GM18505 (cell line): ENCODE measurements around the gene FAM181A.

ENCODE experiments used
- ATAC-seq: cut with Tn5 transposase; IDR thresholded peaks from one replicate; pipeline ENCODE4 v1.9.1; 2021; ENCODE audit not compliant: unreplicated experiment
- POLR2A ChIP-seq: IDR thresholded peaks from 4 replicates; pipeline ENCODE4 v1.6.1; 2011; ENCODE audit warnings: borderline replicate concordance; ENCODE audit not compliant: insufficient read depth, insufficient read length; ENCODE audit errors: extremely low read depth

The FAM181A gene

GRCh38 chr14:93915070-93915705 is 12.0 kb upstream of the FAM181A start:
- TF ChIP-seq POLR2A = no peak
- no peak for ATAC-seq

DNA sequence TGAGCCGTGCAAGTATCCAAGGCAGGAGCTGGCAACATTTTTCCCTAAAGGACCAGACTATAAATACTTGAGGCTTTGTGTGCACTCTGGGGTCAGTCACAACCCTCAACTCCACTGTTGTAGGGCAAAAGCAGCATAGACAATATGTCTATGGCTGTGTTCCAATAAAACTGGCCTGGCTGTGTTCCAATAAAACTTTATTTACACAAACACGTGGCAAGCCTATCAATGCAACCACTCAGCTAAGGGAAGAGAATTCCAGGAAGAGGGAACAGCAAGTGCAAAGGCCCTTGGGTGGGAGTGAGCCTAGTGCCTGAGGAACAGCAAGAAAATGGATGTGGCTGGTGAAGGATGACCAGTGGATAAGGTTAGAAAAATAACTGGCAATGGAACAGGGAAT is 11.3 kb upstream of the FAM181A start:
- ATAC-seq = no peak

GRCh38 chr14:93916498-93916897 is 10.6 kb upstream of the FAM181A start:
- TF ChIP-seq POLR2A = no peak
- no peak for ATAC-seq

More for the DNA sequence above, 11.3 kb upstream of the FAM181A start:
- no peak for TF ChIP-seq POLR2A

DNA sequence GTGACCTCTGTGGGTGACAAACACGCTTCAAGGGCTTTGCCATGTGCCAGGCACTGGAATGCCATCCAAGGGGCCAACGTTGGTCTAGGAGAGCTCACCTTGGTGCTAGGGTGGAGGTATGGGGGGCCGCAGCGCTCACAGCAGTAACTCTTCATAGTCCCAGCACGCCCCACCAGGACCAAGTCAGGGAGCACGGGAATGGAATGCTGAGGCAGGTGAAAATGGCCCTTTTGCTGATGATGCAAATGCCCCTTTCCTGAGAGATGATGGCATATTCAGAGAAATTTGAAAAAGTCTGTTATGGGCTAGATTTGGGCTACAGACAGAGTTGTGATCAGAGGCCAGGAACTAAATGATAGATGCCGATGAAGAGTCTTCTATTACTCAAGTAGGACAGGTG is 10.0 kb upstream of the FAM181A start:
- TF ChIP-seq POLR2A = no peak
- ATAC-seq = no peak

- ATAC-seq = no peak
- no peak for TF ChIP-seq POLR2A
Observed at GRCh38 chr14:93921001-93921806, 5.9 kb upstream of the FAM181A start.

DNA sequence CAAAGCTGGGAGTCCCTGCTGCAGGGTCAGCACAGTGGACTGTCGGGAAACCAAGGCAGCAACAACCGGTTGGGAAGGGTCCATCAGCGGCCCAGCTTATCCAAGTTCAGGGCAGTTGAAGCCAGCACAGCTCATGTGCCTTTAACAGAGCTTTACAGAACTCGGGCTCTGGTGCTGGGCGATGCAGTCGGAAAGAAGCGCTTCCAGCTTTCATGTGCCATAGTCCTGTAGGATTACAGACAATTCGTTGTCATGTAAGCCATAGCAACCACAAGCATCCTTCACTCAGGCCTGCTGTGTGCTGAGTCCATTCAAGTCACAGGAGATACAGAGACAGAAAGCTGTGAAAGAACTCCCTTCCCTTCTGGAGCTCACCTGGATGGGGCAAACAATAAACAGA is 3.5 kb upstream of the FAM181A start:
- TF ChIP-seq POLR2A = no peak
- no peak for ATAC-seq

GRCh38 chr14:93924592-93925355 is 2.4 kb upstream of the FAM181A start:
- no peak for TF ChIP-seq POLR2A
- ATAC-seq = no peak

GRCh38 chr14:93925374-93925895 is 1.7 kb upstream of the FAM181A start:
- ATAC-seq = no peak
- no peak for TF ChIP-seq POLR2A

- TF ChIP-seq POLR2A = no peak
- ATAC-seq = no peak
Observed at GRCh38 chr14:93926245-93926872, 785 bp upstream of the FAM181A start.

DNA sequence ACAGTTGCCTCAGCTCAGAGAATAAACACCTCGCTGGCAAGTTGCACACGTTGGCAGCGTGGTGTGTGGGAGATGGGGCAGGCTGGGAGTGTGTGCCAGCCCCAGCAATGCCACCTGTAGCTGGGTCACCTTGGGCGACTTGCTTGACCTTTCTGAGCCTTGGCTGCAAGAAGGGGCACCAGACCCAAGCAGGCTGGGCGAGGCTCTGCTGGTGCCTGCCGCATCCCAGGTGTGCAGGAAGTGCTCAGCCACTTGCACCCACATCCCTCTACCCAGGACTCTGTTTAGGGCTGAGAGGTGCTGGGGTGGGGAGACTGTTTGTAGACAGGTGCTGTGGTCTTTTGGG is 629 bp downstream of the FAM181A start:
- ATAC-seq = no peak
- TF ChIP-seq POLR2A = no peak

DNA sequence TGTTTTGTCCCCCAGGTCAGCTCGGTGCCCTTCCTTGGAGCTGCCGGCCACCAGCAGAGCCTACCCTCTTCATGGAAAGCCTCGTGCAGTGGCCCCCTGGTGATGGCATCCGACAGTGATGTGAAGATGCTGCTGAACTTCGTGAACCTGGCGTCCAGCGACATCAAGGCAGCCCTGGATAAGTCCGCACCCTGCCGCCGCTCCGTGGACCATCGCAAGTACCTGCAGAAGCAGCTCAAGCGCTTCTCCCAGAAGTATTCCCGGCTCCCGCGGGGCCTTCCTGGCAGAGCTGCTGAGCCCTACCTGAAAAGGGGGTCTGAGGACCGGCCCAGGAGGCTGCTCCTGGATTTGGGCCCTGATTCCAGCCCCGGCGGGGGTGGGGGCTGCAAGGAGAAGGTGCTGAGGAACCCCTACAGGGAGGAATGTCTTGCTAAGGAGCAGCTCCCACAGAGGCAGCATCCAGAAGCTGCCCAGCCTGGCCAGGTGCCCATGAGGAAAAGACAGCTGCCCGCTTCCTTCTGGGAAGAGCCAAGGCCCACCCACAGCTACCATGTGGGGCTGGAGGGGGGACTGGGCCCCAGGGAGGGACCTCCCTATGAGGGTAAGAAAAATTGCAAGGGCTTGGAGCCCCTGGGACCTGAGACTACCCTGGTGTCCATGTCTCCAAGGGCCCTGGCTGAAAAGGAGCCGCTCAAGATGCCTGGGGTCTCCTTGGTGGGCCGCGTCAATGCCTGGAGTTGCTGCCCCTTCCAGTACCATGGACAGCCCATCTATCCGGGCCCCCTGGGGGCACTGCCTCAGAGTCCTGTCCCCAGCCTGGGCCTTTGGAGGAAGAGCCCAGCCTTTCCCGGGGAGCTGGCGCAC is 1.3 kb downstream of the FAM181A start:
- no peak for TF ChIP-seq POLR2A
- ATAC-seq = no peak

DNA sequence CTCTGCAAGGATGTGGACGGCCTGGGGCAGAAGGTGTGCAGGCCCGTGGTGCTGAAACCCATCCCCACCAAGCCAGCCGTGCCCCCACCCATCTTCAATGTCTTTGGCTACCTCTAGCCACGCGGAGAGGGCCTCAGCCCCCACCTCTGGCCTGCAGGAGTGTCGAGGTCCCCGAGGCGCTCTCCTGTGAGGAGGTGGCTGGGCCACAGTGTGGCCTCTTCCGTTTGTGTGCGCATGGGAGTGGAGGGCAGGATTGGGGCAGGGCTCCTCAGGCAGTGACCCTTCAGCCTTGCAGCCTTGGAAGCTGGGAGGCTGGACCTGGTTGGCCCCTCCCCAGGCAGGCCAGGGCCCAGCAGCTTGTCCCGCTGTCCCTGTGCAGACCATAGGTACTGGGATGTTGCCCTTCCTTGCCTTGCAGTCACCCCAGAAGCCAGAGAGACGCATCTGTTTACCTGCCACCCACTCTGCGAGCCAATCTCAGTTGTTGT is 1.9 kb downstream of the FAM181A start:
- TF ChIP-seq POLR2A = no peak
- no peak for ATAC-seq

GRCh38 chr14:93929657-93930056 is 2.5 kb downstream of the FAM181A start:
- no peak for ATAC-seq

More at GRCh38 chr14:93929657-93930056, 2.5 kb downstream of the FAM181A start:
- no peak for TF ChIP-seq POLR2A
